ENCODE measurements around the gene C1orf210. TPM values are rescaled to one million over a fixed set of nuclear protein-coding genes. Genes with fewer than 3 reads are reported as not detected.

The C1orf210 gene
- total and polyA plus RNA-seq, 2 donors = 0.90 to 1.4 TPM

- DNase-seq (ENCODE audit: extremely low spot score) = no peak
- H3K27ac ChIP-seq (ENCODE audit: low read depth) = no peak overlapping the region
- H3K4me3 ChIP-seq (ENCODE audit: low read depth, low read length) = no peak overlapping the region
- no peaks in the 10 kb centered on the region for H3K36me3 ChIP-seq (ENCODE audit: insufficient read depth)
- 89% methylated on average over 16 of the region's 16 CpGs for WGBS
- no peaks in the 10 kb centered on the region for H3K4me1 ChIP-seq (ENCODE audit: insufficient read depth)
Observed at GRCh38 chr1:43316738-43317520, 31.5 kb upstream of the C1orf210 start.

DNA sequence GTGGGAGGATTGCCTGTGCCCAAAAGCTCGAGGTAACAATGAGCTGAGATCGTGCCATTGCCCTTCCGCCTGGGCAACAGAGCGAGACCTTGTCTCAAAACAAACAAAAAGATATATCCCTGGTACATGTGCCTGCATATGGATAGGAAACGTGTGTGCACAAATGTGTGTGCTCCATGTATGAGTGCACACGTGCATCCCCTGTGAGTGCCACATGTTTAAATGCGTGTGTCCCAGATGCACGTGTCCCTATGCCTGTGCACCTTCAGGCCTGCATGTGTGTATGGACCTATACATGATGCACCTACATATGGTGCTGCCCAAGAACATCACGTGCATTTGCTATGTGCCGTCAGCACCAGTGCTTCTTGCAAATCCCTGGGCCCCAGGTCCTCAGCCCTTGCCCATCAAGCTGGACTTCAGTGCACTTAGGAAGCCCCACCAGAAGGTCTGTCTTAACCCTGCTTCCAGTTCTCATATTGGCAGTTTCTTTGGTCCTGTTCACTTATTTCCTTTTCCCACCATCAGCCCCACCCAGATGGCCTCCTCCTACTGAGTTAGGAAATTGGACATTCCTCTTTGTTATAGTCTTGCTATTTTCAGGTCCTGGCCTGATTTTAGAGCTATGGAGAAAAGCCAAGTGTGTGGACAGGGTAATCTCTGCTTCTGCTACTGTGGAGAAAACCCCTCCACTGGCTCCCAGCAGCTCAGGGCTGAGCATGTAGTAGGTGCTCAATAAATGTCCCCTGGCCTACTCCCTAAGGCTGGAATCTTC lies 30.8 kb upstream of the C1orf210 start:
- Histone ChIP-seq H3K4me3 (ENCODE audit: low read depth, low read length) (no peak overlapping the region), H3K36me3 (ENCODE audit: insufficient read depth) (no peaks in the 10 kb centered on the region), H3K27ac (ENCODE audit: low read depth) (no peak overlapping the region), H3K4me1 (ENCODE audit: insufficient read depth) (no peaks in the 10 kb centered on the region)
- whole genome bisulfite sequencing = 91% methylated on average over 10 of the region's 10 CpGs
- no peak for DNase-seq (ENCODE audit: extremely low spot score)

DNA sequence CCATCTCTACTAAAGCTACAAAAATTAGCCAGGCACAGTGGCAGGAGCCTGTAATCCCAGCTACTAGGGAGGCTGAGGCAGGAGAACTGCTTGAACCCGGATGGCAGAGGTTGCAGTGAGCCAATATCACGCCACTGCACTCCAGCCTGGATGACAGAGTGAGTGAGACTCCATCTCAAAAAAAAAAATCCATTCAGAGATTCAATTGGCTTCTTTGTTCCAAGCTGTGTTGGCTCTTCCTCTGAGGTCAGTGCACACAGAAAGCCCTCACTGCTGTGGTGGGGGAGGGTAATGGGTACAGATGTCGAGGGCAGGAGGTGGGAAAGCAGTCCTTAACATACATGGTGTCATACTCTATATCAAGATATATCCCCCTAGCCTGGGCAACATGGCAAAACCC lies 30.1 kb upstream of the C1orf210 start:
- no peaks in the 10 kb centered on the region for H3K4me1 ChIP-seq (ENCODE audit: insufficient read depth)
- H3K36me3 ChIP-seq (ENCODE audit: insufficient read depth) = no peaks in the 10 kb centered on the region
- WGBS = 84% methylated on average over 3 of the region's 3 CpGs
- DNase-seq (ENCODE audit: extremely low spot score) = no peak
- no peak overlapping the region for H3K4me3 ChIP-seq (ENCODE audit: low read depth, low read length)
- H3K27ac ChIP-seq (ENCODE audit: low read depth) = no peak overlapping the region

DNA sequence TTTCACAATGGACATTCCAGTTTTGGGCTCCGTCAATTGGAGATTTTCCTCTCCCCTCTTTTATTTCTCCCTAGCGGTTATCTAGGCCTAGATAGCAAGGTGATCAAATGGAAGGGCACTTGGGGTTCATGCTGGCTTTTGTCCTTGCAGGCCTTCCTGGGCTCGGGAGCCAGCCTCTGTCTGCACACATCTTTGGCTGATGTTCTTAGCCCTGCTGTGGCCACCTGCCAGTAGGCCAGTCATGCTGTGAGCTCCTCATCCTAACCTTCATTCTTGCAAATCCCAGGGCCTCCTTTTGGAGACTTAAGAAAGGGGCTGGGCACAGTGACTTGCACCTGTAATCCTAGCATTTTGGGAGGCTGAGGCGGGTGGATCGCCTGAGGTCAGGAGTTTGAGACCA lies 28.9 kb upstream of the C1orf210 start:
- Histone ChIP-seq H3K27ac (ENCODE audit: low read depth) (no peak overlapping the region), H3K4me1 (ENCODE audit: insufficient read depth) (no peaks in the 10 kb centered on the region), H3K4me3 (ENCODE audit: low read depth, low read length) (no peak overlapping the region), H3K36me3 (ENCODE audit: insufficient read depth) (no peaks in the 10 kb centered on the region)
- no peak for DNase-seq (ENCODE audit: extremely low spot score)
- WGBS = 96% methylated on average over 5 of the region's 5 CpGs

DNA sequence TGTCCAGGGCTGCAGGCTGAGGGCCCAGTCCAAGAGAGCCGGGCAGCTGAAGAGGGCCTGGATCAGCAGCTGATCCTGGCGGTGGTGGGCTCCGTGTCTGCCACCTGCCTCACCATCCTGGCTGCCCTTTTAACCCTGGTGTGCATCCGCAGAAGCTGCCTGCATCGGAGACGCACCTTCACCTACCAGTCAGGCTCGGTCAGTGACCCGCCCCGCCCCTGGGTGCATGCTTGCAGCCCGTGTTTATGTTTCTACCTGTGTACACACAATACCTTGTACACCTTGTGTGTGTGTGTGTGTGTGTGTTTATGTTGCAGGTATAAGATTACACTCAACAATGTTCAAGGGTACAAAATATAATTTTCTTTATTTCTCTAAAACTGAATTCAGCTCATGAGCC lies 28.4 kb upstream of the C1orf210 start:
- WGBS = 95% methylated on average over 10 of the region's 10 CpGs
- Histone ChIP-seq H3K27ac (ENCODE audit: low read depth) (no peak overlapping the region), H3K36me3 (ENCODE audit: insufficient read depth) (no peaks in the 10 kb centered on the region), H3K4me3 (ENCODE audit: low read depth, low read length) (no peak overlapping the region), H3K4me1 (ENCODE audit: insufficient read depth) (no peaks in the 10 kb centered on the region)
- no peak for DNase-seq (ENCODE audit: extremely low spot score)

- no peaks in the 10 kb centered on the region for H3K36me3 ChIP-seq (ENCODE audit: insufficient read depth)
- H3K4me3 ChIP-seq (ENCODE audit: low read depth, low read length) = no peak overlapping the region
- 92% methylated on average over 24 of the region's 24 CpGs for WGBS
- DNase-seq (ENCODE audit: extremely low spot score) = no peak
- no peak overlapping the region for H3K27ac ChIP-seq (ENCODE audit: low read depth)
- no peaks in the 10 kb centered on the region for H3K4me1 ChIP-seq (ENCODE audit: insufficient read depth)
Observed at GRCh38 chr1:43312663-43313515, 27.5 kb upstream of the C1orf210 start.

DNA sequence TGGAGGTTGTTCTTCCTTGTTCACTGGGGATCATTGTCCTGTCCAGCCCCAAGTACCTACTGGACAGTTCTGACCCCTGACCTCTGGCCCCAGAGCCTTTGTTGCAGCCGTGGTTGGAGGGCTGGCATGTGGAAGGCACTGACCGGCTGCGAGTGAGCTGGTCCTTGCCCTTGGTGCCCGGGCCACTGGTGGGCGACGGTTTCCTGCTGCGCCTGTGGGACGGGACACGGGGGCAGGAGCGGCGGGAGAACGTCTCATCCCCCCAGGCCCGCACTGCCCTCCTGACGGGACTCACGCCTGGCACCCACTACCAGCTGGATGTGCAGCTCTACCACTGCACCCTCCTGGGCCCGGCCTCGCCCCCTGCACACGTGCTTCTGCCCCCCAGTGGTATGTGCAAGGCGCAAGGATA lies 26.8 kb upstream of the C1orf210 start:
- H3K36me3 ChIP-seq (ENCODE audit: insufficient read depth) = no peaks in the 10 kb centered on the region
- WGBS = 90% methylated on average over 19 of the region's 19 CpGs
- H3K4me1 ChIP-seq (ENCODE audit: insufficient read depth) = no peaks in the 10 kb centered on the region
- no peak overlapping the region for H3K4me3 ChIP-seq (ENCODE audit: low read depth, low read length)
- H3K27ac ChIP-seq (ENCODE audit: low read depth) = no peak overlapping the region
- DNase-seq (ENCODE audit: extremely low spot score) = no peak

DNA sequence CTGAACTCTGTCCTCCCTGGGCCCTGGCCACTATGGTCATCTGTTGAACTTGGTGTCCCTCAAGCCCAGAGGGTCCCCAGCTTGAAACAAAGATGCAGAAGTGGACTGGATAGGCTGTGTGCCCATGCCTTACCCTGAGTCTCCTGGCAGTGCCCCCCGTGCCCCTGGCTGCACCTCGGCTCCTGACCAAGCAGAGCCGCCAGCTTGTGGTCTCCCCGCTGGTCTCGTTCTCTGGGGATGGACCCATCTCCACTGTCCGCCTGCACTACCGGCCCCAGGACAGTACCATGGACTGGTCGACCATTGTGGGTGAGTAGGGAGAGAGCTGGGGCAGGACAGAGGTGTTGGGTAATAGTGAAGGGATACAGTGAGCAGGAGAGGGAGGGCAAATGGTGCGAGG lies 26.1 kb upstream of the C1orf210 start:
- 93% methylated on average over 9 of the region's 9 CpGs for WGBS
- H3K36me3 ChIP-seq (ENCODE audit: insufficient read depth) = no peaks in the 10 kb centered on the region
- no peak overlapping the region for H3K4me3 ChIP-seq (ENCODE audit: low read depth, low read length)
- no peaks in the 10 kb centered on the region for H3K4me1 ChIP-seq (ENCODE audit: insufficient read depth)
- DNase-seq (ENCODE audit: extremely low spot score) = no peak
- no peak overlapping the region for H3K27ac ChIP-seq (ENCODE audit: low read depth)

- no peak overlapping the region for H3K27ac ChIP-seq (ENCODE audit: low read depth)
- H3K36me3 ChIP-seq (ENCODE audit: insufficient read depth) = no peaks in the 10 kb centered on the region
- no peak overlapping the region for H3K4me3 ChIP-seq (ENCODE audit: low read depth, low read length)
- no peak for DNase-seq (ENCODE audit: extremely low spot score)
- no peaks in the 10 kb centered on the region for H3K4me1 ChIP-seq (ENCODE audit: insufficient read depth)
- 89% methylated on average over 13 of the region's 13 CpGs for WGBS
Observed at GRCh38 chr1:43309405-43310025, 24.1 kb upstream of the C1orf210 start.

DNA sequence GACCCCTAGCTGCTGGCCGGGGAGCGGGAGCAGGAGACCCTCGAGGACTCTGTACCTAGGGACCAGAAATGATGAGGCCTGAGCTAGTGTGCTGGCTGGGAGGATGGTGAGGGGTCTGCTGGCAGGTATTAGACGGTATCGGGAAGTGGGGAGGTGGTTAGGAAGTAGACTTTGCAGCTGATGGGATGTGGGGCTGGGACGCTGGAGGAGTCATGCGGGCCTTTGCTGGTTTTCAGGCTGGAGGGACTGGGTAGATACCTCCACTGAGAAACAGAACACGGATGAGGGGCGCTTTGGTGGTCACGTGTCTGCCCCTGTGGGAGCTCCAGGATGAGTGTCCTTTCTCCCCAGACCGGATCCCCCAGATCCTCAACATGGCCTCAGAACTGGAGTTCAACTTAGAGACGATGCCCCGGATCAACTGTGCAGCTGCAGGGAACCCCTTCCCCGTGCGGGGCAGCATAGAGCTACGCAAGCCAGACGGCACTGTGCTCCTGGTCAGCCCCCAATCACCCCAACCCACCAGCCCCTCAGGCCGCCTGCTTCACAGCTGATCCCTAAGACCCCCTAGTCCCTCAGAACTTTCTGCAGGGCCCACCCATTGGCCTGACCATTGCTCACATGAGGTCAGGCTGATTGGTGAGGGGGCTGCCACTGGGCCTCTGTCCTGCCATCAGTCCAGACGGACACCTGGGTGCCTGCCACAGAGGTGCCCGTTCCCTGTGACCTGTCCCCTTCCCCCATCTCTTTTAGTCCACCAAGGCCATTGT lies 23.4 kb upstream of the C1orf210 start:
- no peak for DNase-seq (ENCODE audit: extremely low spot score)
- 92% methylated on average over 20 of the region's 20 CpGs for WGBS

DNA sequence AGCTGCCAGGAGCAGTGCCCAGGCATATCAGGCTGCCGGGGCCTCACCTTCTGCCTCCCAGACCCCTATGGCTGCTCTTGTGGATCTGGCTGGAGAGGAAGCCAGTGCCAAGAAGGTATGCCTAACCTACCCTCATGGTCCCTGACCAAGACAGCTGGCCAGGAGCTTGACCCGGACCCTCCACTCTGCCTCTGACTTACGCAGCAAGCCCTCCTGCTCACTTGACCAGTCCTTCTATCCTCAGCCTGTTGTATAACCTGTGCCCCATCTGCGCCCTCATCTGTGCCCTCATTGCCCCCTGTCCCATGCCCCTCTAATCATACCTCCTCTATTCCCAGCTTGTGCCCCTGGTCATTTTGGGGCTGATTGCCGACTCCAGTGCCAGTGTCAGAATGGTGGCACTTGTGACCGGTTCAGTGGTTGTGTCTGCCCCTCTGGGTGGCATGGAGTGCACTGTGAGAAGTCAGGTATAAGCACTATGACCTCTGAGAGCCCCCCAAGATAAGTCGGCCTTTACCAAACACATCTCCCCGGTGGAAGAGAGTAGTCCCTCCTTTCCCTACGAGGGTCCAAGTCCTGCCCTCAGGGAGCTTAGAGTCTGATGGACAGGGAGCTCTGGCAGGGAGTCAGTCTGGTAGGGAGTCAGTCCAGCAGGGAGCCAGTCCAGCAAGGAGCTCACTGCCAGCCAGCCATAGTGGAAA lies 22.2 kb upstream of the C1orf210 start:
- Histone ChIP-seq H3K4me1 (ENCODE audit: insufficient read depth) (no peaks in the 10 kb centered on the region), H3K27ac (ENCODE audit: low read depth) (no peak overlapping the region), H3K36me3 (ENCODE audit: insufficient read depth) (no peaks in the 10 kb centered on the region), H3K4me3 (ENCODE audit: low read depth, low read length) (no peak overlapping the region)
- no peak for DNase-seq (ENCODE audit: extremely low spot score)
- WGBS = 91% methylated on average over 9 of the region's 9 CpGs

More for the DNA sequence above, 23.4 kb upstream of the C1orf210 start:
- Histone ChIP-seq H3K27ac (ENCODE audit: low read depth) (no peak overlapping the region), H3K4me3 (ENCODE audit: low read depth, low read length) (no peak overlapping the region), H3K36me3 (ENCODE audit: insufficient read depth) (no peaks in the 10 kb centered on the region), H3K4me1 (ENCODE audit: insufficient read depth) (no peaks in the 10 kb centered on the region)

DNA sequence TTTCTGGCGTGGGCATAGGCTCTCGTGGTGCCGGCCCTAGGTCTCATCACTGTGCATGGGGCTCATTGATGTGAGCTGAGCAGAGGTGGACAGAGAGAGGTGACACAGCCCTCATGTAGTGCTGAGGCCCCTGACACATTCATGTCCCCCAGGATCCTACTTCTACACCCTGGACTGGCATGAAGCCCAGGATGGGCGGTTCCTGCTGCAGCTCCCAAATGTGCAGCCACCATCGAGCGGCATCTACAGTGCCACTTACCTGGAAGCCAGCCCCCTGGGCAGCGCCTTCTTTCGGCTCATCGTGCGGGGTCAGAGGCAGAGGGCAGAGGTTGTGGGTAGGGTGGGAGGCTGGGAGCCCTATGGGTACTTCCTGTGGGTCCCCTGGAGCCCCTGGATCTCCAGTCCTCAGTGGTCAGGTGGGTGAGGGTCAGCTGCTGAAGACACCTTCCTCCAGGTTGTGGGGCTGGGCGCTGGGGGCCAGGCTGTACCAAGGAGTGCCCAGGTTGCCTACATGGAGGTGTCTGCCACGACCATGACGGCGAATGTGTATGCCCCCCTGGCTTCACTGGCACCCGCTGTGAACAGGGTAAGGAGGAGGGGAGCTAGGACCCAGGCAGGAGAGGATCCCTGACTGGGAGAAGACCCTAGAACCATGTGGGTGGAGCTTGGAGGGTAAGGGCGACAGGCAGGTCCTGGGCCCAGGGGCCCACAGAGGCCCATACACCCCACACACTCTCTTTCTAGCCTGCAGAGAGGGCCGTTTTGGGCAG lies 21.5 kb upstream of the C1orf210 start:
- Histone ChIP-seq H3K4me1 (ENCODE audit: insufficient read depth) (no peaks in the 10 kb centered on the region), H3K4me3 (ENCODE audit: low read depth, low read length) (no peak overlapping the region), H3K36me3 (ENCODE audit: insufficient read depth) (no peaks in the 10 kb centered on the region), H3K27ac (ENCODE audit: low read depth) (no peak overlapping the region)
- 85% methylated on average over 17 of the region's 17 CpGs for WGBS
- no peak for DNase-seq (ENCODE audit: extremely low spot score)
